MM.1S (cell line): ENCODE data around the gene ARHGEF18.

Experiments
- DNase-seq: peaks from one replicate; pipeline ENCODE4 v3.0.0-alpha.2; 2015
- H2AFZ ChIP-seq: fragments of 300-600 bp; sonication (generic); 2 replicates; pipeline ENCODE4 v1.6.0; 2016; ENCODE audit warnings: antibody characterized with exemption, low read length
- H3F3A ChIP-seq: fragments of 300-600 bp; sonication (generic); 2 replicates; pipeline ENCODE4 v1.6.1; 2016; ENCODE audit warnings: mild to moderate bottlenecking, antibody characterized with exemption, low read length, moderate library complexity, mixed read lengths; ENCODE audit not compliant: insufficient read depth
- H3K27ac ChIP-seq: fragments of 300-600 bp; sonication (generic); 2 replicates; pipeline ENCODE4 v1.5.1; 2016; ENCODE audit warnings: mild to moderate bottlenecking, low read length
- H3K27me3 ChIP-seq: fragments of 300-600 bp; sonication (generic); replicated peaks from 2 replicates; pipeline ENCODE4 v1.6.0; 2016; ENCODE audit warnings: low read length; ENCODE audit not compliant: insufficient read depth
- H3K36me3 ChIP-seq: fragments of 300-600 bp; sonication (generic); replicated peaks from 2 replicates; pipeline ENCODE4 v1.6.1; 2016; ENCODE audit warnings: mild to moderate bottlenecking, low read length, mixed read lengths; ENCODE audit not compliant: insufficient read depth
- H3K4me1 ChIP-seq: fragments of 300-600 bp; sonication (generic); 2 replicates; pipeline ENCODE4 v1.6.1; 2016; ENCODE audit warnings: low read length, mixed read lengths
- H3K4me2 ChIP-seq: fragments of 300-600 bp; sonication (generic); 2 replicates; pipeline ENCODE4 v1.6.0; 2016; ENCODE audit warnings: low read depth, low read length
- H3K4me3 ChIP-seq: fragments of 300-600 bp; sonication (generic); 2 replicates; pipeline ENCODE4 v1.5.1; 2016; ENCODE audit warnings: low read length, mixed read lengths
- H3K79me2 ChIP-seq: fragments of 300-600 bp; sonication (generic); 2 replicates; pipeline ENCODE4 v1.6.1; 2016; ENCODE audit warnings: mixed run types, low read length, mixed read lengths
- H3K9ac ChIP-seq: fragments of 300-600 bp; sonication (generic); 2 replicates; pipeline ENCODE4 v1.6.1; 2016; ENCODE audit warnings: low read length, mixed read lengths
- H3K9me2 ChIP-seq: fragments of 300-600 bp; sonication (generic); replicated peaks from 2 replicates; pipeline ENCODE4 v1.6.1; 2016; ENCODE audit warnings: mild to moderate bottlenecking, low read length, mixed read lengths; ENCODE audit not compliant: insufficient read depth
- H3K9me3 ChIP-seq: fragments of 300-600 bp; sonication (generic); replicated peaks from 2 replicates; pipeline ENCODE4 v1.6.1; 2016; ENCODE audit warnings: mild to moderate bottlenecking, low read length, mixed read lengths; ENCODE audit not compliant: insufficient read depth
- H4K20me1 ChIP-seq: fragments of 300-600 bp; sonication (generic); 2 replicates; pipeline ENCODE4 v1.6.1; 2016; ENCODE audit warnings: mild to moderate bottlenecking, low read length, moderate library complexity, mixed read lengths; ENCODE audit not compliant: insufficient read depth
- CTCF ChIP-seq: fragments of 300-600 bp; sonication (generic); IDR thresholded peaks from 2 replicates; pipeline ENCODE4 v1.5.1; 2016; ENCODE audit warnings: antibody characterized with exemption, low read length, mixed read lengths
- EZH2 ChIP-seq: fragments of 300-600 bp; sonication (generic); optimal IDR thresholded peaks from 2 replicates; pipeline ENCODE3; 2017; ENCODE audit warnings: low read depth, mild to moderate bottlenecking, antibody characterized with exemption, low read length, mixed read lengths
- EZH2phosphoT487 ChIP-seq: fragments of 300-600 bp; sonication (generic); IDR thresholded peaks from 2 replicates; pipeline ENCODE4 v1.6.1; 2018; ENCODE audit warnings: antibody characterized with exemption, low read length

Gene ARHGEF18

GRCh38 chr19:7312816-7313215 lies 35.9 kb upstream of the ARHGEF18 start:
- Histone ChIP-seq H3K9ac (no peak overlapping the region), H3K4me1 (no peaks in the 10 kb centered on the region), H3K9me2 (no peaks in the 10 kb centered on the region), H3K27me3 (no peaks in the 10 kb centered on the region), H3K4me2 (no peak overlapping the region), H2AFZ (no peak overlapping the region), H3K79me2 (no peaks in the 10 kb centered on the region), H3K9me3 (no peaks in the 10 kb centered on the region), H4K20me1 (no peaks in the 10 kb centered on the region), H3K27ac (no peak overlapping the region), H3K4me3 (no peak overlapping the region), H3K36me3 (no peaks in the 10 kb centered on the region), H3F3A (no peaks in the 10 kb centered on the region)
- TF ChIP-seq EZH2 (no peak), CTCF (no peak), EZH2phosphoT487 (no peak)
- DNase-seq, result no peak

GRCh38 chr19:7318176-7318575 lies 30.6 kb upstream of the ARHGEF18 start:
- Histone ChIP-seq H3K79me2 (no peaks in the 10 kb centered on the region), H3K36me3 (no peaks in the 10 kb centered on the region), H3K9me2 (no peaks in the 10 kb centered on the region), H3K4me3 (no peak overlapping the region), H2AFZ (no peak overlapping the region), H3K9me3 (no peaks in the 10 kb centered on the region), H3K27ac (no peak overlapping the region), H4K20me1 (no peaks in the 10 kb centered on the region), H3K27me3 (no peaks in the 10 kb centered on the region), H3K4me1 (no peaks in the 10 kb centered on the region), H3K9ac (no peak overlapping the region), H3F3A (no peaks in the 10 kb centered on the region), H3K4me2 (no peak overlapping the region)
- TF ChIP-seq EZH2, result no peak
- no peak for TF ChIP-seq EZH2phosphoT487
- no peak for TF ChIP-seq CTCF
- DNase-seq, result no peak

GRCh38 chr19:7326105-7326877 lies 22.4 kb upstream of the ARHGEF18 start:
- Histone ChIP-seq H3K36me3 (no peaks in the 10 kb centered on the region), H3F3A (no peaks in the 10 kb centered on the region), H3K79me2 (no peaks in the 10 kb centered on the region), H3K9me2 (no peaks in the 10 kb centered on the region), H3K4me2 (no peak overlapping the region), H2AFZ (no peak overlapping the region), H3K9me3 (no peaks in the 10 kb centered on the region), H3K9ac (no peak overlapping the region), H3K4me1 (peaks cover 4% of the 10 kb centered on the region; the same call in 1 of the 2 replicates), H3K27ac (no peak overlapping the region), H3K4me3 (no peak overlapping the region), H4K20me1 (no peaks in the 10 kb centered on the region), H3K27me3 (no peaks in the 10 kb centered on the region)
- DNase-seq, result peak; percentile 80
- TF ChIP-seq EZH2phosphoT487 (no peak), CTCF (peak; percentile 94), EZH2 (no peak)
